Amygdala (tissue), 56 donors: ENCODE data around the gene MERTK.
A peak's percentile ranks its signal among the peaks of the same experiment; 100 is the strongest.
"Not testable (repeated sequence)": the region's sequence is repeated elsewhere in the genome, so short reads cannot be mapped to it uniquely, and the experiment has no call there.

Experiments
- DNase-seq, 56 donors: peaks; one replicate each; lab custom pipeline; 2025; lab: John Stamatoyannopoulos, UW

The MERTK gene

DNA sequence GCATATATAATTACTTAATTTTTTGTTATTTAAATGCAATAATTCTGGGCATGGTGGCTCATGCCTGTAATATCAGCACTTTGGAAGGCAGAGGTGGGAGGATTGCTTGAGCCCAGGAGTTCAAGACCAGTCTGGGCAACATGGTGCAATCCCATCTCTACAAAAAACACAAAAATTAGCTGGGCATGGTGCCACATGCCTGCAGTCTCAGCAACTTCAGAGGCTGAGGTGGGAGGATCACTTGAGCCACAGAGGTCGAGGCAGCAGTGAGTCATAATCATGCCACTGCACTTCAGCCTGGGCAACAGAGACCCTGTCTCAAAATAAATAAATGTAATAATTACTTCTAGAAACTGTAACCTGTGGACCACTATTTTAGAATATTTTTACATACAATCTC, 135.2 kb downstream of the MERTK start:
- DNase-seq = no peak

DNA sequence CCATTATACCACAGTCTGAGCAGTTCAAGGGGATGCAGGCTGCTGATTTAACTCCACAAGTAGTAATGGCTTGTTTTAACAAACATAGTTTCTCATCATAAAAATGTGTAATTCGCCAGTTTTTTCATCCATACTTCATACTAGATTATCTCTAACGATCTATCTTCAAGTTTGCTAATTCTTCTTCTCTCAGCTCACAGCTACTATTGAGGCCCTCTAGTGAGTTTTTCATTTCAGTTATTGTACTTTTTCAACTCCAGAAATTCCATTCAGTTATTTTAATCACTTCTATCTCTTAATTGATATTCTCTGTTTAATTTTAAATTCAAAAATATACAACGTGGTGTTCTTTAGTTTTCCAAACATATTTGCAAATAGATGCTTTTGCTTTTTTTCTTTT, 136.5 kb downstream of the MERTK start:
- no peak for DNase-seq

DNA sequence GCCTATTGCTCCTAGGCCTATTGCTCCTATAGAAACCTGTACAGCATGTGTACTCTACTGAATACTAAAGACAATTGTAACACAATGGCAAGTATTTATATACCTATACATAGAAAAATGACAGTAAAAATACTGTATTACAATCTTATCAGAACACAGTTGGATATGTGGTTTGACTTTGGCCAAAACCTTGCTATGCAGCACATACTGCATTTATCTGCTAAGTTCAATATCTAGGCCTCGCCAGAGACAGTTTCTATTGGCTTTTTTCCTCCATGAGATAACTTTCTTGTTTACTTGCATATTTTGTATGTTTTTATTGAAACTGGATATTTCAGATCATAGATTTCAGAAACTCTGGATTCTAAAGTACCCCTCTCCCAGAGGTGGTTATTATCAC, 137.4 kb downstream of the MERTK start:
- no peak for DNase-seq

DNA sequence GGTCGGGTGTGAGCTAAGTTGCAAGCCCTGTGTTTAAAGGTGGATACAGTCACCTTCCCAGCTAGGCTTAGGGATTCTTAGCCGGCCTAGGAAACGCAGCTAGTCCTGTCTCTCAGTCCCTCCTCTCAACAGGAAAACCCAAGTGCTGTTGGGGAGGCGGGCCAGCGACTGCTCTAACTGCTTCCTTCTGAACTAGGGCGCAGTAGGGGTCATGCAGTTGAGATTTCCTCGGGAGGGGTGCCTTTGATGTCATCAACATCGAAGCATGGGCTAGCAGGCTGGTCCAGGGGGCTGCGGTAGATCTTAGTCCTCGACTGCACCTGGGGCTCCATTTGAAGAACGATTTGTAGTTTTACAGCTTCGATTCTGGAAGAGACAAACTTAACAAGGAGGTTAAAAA, 141.1 kb downstream of the MERTK start:
- not testable (repeated sequence) for DNase-seq

DNA sequence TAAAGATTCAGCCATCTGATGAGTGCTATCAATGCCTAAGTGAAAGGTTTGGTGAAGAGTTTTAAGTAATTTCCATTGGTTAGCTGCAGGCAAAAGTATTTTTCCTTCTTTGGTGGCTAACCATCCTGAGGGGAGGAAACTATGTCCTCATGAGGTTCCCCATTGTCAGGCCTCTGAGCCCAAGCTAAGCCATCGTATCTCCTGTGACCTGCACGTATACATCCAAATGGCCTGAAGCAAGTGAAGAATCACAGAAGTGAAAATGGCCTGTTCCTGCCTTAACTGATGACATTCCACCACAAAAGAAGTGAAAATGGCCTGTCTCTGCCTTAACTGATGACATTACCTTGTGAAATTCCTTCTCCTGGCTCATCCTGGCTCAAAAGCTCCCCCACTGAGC, 141.7 kb downstream of the MERTK start:
- not testable (repeated sequence) for DNase-seq

DNA sequence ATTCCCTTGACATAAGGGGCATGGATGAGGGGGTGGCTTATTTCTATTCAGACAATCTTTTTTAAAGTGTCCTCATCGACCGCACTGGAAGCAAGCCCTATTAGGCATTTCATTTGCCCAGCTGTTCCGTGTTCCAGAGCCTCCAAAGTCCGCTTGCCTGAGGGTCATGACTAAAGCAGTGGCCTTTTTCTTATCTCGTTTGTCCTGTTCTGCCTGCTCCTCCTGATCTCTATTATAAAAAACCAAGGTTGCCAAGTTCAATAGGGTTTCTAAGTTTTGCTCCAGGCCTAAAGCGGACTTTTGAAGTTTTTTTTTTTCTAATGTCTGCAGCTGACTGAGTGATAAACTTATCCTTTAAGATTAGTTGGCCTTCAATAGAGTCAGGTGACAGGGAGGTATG, 143.1 kb downstream of the MERTK start:
- DNase-seq = not testable (repeated sequence)

DNA sequence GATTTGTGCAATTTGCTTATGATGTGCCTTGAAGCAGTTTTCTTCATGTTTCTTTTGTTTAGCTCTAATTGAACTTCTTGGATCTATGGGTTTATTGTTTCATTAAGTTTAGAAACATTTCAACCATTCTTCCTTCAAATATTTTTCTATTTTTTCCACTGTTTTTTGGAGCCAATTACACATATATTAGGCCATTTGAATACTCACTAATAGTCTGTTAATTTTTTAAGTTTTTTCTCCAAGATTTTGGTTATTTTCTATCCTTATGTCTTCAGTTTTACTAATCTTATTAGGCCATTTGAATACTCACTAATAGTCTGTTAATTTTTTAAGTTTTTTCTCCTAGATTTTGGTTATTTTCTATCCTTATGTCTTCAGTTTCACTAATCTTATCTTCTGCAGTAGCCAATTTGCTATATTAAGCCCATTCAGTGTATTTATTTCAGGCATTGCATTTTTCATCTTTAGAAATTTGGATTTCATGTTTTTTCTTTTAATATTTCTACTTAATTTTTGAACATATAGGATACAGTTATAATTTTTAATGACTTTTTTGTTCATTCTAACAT, 147.1 kb downstream of the MERTK start:
- DNase-seq = no peak

DNA sequence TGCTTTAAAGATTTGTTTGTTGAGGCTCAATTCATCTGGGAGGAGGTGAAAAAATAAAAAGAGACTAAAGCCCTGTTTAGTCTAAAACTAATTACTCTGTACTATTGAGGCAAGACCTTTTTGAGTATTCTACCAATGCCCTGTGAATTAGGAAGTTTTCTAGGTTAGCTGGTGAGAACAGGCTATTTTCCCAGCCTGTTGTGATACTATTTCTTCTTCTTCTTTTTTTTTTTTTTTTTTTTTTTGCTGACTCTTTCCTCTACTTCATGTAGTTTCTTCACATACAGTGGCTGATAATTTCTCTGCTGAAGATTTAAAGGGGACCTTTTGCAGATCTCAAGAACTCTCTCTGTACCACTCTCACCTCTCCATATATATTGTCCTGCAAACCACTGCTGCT, 147.8 kb downstream of the MERTK start:
- DNase-seq = no peak

DNA sequence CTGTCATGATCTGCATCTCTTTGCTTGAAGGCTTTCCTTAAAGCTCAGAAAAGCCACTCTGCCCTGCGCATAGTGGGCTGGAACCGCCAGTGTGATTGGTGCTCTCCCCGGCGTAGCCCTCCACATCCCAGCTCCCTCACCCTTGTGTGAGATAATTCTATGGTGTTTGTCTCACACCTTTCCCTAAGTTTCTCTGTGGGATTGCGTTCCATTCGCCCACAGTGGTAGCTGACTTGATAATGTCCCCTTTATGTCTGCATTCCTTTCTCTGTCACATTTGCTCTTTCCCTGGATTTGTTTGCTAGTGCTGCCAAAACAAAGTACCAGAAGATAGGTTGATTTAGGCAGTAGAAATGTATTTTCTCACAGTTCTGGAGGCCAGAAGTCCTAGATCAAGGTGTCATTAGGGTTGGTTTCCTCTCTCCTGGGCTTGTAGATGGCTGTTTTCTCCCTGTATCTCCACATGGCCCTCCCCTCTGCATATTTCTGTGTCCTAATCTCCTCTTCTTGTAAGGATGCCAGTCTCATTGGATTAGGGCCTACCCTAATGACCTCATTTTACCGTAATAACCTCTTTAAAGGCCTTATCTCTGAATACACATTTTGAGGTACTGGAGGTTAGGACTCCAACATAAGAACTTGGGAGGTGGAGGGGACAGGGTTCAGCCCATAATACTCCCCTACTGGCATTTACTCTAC, 149.3 kb downstream of the MERTK start:
- DNase-seq = no peak

DNA sequence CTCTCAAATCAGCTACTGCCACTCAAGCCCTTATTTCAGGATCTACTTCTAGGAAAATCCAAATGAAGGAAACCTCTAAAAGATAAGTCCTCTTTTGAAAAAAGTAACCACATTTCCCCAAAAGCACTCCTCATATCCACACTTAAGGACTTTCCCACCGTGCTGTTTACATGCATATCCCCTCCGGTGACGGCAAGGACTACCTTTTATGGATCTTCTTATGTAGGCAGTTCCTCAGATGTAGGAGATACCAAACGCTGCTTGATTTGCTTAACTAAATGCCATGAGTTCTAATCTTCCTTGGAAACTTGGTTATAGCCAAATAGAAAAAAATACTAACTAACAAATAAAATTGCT, 149.8 kb downstream of the MERTK start:
- DNase-seq = no peak

DNA sequence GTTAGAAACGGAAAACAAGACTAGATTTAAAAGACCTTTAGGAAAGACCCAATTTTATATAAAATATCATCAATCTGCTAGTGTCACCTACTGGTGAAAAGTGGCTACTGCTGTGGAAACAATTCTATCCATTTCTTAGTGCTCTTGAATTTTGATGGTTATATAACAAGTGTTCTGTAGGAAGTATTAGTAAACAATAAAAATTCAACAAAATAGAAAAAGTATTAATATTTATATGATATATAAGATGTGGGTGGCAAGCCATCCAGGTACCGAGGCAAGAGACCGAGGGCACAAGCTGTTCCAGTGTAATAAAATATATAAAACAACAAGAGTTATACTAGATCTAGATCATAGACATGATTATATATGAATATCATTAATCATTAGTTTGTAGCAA, 150.5 kb downstream of the MERTK start:
- DNase-seq = peak in 4 of 56 donors; percentile 13 to 61 (median 28)

DNA sequence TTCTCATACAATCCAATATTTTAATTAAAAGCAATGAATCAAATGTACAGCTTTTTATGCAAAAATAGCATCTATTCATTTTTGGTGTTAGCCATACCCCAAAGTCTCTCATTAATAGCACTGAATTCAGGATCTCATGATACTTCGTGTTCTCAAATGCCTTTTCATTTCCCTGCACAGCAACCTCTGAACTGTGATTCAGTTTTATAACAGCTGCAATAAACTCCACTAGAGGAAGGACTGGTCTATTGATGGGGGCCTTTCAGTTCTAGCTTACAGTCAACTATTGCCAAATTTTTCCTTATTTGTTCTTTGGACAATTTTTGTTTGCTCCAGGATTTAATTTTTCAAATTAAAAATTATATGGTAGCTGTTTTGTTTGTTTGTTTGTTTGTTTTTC, 151.9 kb downstream of the MERTK start:
- no peak for DNase-seq

DNA sequence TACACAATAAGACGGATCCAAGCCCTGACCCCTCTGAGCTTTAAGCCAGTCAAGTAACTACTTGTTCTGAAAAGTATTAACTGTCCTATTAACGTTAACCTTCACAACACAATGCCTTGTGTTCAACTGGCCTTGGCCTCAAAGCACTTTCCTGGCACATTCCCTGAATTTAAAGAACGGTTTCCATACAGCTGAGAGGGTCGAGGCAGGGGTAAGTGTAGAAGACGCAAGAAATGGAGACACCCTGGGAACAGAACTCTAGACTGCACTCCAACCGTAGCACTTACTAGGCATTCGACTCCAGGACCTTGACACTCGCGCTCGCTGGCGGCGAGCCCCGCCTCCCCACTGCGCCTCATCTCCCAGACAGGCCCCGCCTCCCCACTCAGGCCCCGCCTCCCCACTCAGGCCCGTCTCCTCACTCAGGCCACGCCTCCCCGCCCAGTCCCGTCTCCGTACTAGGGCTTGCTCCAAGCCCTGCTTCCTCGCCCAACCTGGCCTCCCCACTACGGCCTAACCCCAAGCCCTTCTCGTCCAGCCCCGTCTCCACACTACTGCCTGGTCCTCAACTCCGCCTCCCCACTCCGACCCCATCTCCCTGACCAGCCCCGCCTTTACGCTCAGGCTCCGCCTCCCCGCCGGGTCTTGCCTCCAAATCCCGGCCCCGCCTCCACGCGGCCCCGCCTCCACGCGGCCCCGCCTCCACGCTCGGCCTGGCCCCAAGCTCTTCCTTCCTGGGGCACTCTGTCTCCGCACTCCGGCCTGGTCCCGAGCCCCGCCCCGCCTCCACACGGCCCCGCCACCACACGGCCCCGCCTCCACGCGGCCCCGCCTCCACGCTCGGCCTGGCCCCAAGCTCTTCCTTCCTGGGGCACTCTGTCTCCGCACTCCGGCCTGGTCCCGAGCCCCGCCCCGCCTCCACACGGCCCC, 155.8 kb downstream of the MERTK start:
- DNase-seq = peak; percentile 66 to 100 (median 97)

DNA sequence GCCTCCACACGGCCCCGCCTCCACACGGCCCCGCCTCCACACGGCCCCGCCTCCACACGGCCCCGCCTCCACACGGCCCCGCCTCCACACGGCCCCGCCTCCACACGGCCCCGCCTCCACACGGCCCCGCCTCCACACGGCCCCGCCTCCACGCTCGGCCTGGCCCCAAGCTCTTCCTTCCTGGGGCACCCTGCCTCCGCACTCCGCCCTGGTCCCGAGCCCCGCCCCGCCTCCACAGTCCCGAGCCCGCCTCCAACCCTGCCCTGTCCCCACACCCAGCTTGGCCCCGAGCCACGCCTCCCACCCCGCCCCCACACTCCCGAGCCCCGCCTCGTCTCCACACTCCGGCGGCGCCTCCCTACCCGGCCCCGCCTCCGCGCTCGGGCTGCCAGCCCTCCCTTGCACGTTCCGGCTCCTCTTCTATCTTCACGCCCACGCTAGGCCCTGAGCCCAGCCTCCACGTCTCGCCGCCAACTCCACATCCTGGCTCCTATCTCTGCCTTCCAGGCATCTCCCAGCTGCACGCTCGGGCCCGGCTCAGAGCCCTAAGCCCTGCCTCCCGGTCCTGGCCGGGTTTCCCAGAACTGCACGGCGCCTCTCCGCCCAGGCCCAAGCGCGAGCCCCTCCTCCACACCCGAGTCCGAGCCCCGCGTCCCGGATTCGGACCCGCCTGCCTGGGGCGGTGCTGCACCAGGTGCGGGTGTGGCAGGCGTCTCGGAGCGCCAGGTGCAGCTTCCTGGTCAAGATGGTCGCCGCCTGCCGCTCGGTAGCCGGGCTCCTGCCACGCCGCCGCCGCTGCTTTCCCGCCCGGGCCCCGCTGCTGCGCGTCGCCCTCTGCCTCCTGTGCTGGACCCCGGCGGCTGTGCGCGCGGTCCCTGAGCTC, 156.7 kb downstream of the MERTK start, which contains the start of gene TMEM87B:
Gene TMEM87B (plus strand): TSS at position 423 of the 883 bp plus-strand sequence. CDS start 323 bp downstream, at position 746.
- peak; percentile 83 to 100 (median 96) for DNase-seq

DNA sequence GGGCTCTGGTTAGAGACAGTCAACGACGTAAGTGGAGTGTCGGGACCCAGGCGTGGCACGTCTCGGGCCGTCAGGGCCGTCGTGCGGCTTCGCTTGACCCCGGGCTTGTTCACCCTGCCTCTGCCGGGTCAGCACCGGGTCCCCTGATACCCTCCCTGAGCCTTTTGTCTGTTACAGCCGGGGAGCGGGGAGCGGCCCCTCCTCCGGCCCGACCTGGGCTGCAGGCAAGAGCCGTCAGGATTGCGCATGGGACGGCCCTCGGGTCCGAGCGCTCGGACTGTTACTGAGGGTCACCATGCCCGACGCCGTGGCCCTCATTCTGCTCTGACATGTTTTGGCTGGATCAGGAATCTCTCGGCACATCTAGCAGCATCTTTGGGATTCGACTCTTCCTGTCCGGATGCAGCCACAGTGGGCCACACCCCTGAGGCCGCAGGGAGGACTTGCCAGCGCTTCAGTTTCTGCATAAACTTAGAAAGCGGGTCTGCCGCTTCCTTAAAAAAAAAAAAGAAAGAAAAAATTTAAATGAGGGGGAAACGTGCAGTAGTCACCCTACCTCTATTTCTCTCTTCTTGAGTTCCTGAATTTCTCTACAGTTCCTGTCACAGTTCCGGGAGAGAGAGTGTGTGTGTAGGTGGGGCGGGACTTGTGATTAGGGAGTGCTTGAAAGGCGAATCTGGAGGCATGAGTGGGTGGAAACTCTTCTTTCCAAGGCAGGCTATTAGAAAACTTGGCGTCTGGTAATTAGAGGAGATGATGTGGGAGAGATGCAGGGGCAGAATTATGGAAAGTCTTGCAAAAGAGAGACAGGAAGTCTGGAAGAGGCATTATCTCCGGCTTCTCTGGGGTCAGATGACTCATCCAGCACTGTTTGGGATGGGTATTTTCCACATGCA, 157.6 kb downstream of the MERTK start:
- peak in 31 of 56 donors; percentile 10 to 66 (median 48) for DNase-seq

DNA sequence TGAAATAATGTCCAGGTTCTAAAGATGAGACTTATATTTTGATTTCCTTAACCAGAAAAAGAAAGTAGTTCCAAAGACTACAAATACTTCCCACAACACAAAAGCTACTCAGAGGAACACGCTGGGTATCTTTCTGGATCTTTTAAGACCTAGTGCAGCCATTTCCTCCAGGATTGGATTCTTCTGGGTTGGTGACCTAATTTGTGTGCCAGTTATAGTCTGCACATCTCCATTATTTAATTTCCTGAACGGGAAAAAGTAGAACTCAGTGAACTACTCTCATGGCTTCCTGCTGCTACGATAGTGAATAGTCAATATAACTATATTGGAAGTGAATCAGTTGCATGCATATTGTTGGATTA, 158.2 kb downstream of the MERTK start:
- no peak for DNase-seq

DNA sequence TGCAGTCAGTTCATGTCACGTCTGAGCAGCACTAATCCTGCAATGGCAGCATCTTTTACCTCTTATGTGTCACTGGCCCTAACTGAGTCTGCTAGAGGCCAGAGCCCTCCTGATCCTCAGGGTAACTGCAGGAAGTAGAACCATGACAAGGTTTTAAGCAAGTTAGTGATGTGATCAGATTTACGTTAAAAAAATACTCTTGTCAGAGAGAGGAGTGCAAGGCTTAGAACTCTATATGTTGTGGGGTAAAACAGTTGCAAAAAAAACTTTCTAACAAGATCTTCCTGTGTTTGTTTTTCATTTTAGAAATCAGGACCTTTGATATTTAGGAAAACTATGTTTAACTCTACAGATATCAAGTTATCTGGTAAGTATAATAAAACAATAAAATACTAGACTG, 161.3 kb downstream of the MERTK start:
- DNase-seq = no peak

DNA sequence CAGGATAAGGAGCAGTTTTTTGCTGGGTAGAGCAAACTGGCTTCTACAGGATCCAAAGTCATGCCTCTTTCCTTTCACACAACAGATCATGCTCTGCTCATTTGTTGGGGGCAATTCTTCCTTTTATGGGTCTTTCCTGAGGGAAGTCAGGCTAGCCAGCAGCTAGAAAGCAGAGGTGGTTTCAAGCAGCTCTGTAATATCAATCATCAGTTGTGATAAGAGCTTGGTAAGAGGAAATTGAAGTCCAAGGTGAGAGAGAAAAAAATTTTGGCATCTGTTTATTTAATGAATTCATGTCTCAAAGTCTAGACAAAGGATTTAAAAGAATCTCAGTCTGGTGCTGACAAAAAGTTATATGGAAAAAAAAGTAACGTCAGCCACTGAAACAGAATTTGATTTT, 162.9 kb downstream of the MERTK start:
- DNase-seq = no peak

DNA sequence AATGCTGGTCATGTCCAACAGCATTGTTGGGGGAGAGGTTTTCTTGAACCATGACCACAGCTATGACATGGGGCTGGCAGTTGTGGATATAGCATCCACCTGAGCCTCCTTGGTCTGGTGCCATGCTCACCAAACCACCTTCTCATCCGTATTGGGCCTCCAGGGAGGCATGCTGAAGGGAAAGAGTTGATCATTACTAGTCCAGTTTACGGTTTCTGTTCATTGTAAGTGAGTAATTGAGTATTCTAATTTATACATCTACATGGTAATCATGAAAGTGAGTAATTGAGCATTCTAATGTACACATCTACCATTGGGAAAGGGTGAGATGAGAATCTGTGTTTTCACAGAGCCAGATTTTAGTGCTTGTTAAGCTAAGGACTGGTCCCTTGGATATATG, 163.4 kb downstream of the MERTK start:
- no peak for DNase-seq
